ENCODE measurements around the gene L3MBTL4. TPM values are rescaled to one million over a fixed set of nuclear protein-coding genes. Genes with fewer than 3 reads are reported as not detected.
"Not testable (repeated sequence)": the region's sequence is repeated elsewhere in the genome, so short reads cannot be mapped to it uniquely, and the experiment has no call there.

The L3MBTL4 gene
- total and polyA plus RNA-seq, 5 donors = 4.9 to 36.9 (median 31.4) TPM

- H3K4me1 ChIP-seq (ENCODE audit: control insufficient read depth, insufficient read depth, low read length) = peaks cover 3% of the 10 kb centered on the region
- H3K4me3 ChIP-seq (ENCODE audit: low read length) = no peak overlapping the region
- peak overlapping the region; percentile 9 for H3K27ac ChIP-seq (ENCODE audit: low read length)
- intact Hi-C loops (cut with DNase I) = no loop called here
- ATAC-seq = peak; percentile 24 to 46
- WGBS = 69% methylated on average over 19 of the region's 19 CpGs
- DNase-seq = peak in 1 of 3 donors; percentile 17
- H3K27me3 ChIP-seq (ENCODE audit: control insufficient read depth, insufficient read depth) = no peaks in the 10 kb centered on the region
- H3K9me3 ChIP-seq (ENCODE audit: control insufficient read depth, low read length) = no peaks in the 10 kb centered on the region
Measured at GRCh38 chr18:6431659-6432318, 17.1 kb upstream of the L3MBTL4 start.

DNA sequence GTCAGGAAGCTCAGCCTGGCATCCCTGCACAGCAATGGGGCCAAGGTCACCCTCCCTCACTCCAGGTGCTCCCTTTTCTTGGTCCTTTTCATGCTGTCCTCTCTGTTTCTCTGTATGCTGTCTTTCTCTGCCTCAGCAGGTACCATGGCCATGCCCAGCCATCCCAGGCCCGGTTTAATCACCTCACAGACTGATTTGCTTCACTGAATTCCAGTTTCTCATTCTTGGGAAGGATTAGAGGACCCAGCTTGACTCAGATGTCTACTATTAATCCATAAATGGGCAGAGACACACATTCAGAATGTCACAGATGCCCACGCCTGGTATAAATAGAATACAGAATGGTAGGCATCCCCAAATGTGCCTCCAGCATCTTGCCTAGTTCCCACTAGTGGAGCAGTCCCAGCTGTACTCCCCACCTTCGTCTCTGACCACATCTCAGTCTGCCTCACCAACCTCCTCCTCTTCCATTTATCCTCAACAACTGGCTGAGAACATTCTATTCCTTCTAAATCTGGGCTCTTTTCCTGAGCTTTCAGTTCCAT lies 14.2 kb upstream of the L3MBTL4 start:
- 64% methylated on average over 3 of the region's 3 CpGs for WGBS
- intact Hi-C loops (cut with DNase I) = no loop called here
- ATAC-seq = peak; percentile 41 to 55

GRCh38 chr18:6427286-6427685 lies 12.6 kb upstream of the L3MBTL4 start:
- no peak overlapping the region for H3K27ac ChIP-seq (ENCODE audit: low read length)
- ATAC-seq (no peak), DNase-seq (no peak)
- H3K9me3 ChIP-seq (ENCODE audit: control insufficient read depth, low read length) = no peaks in the 10 kb centered on the region
- H3K4me1 ChIP-seq (ENCODE audit: control insufficient read depth, insufficient read depth, low read length) = peaks cover 3% of the 10 kb centered on the region
- intact Hi-C loops (cut with DNase I) = no loop called here
- no peak overlapping the region for H3K4me3 ChIP-seq (ENCODE audit: low read length)
- no peaks in the 10 kb centered on the region for H3K27me3 ChIP-seq (ENCODE audit: control insufficient read depth, insufficient read depth)
- 52% methylated on average over 1 of the region's 1 CpG for WGBS

More for the DNA sequence above, 14.2 kb upstream of the L3MBTL4 start:
- peak overlapping the region; percentile 85 for H3K27ac ChIP-seq (ENCODE audit: low read length)
- peaks cover 3% of the 10 kb centered on the region for H3K4me1 ChIP-seq (ENCODE audit: control insufficient read depth, insufficient read depth, low read length)
- no peaks in the 10 kb centered on the region for H3K9me3 ChIP-seq (ENCODE audit: control insufficient read depth, low read length)
- H3K27me3 ChIP-seq (ENCODE audit: control insufficient read depth, insufficient read depth) = no peaks in the 10 kb centered on the region
- no peak for DNase-seq
- no peak overlapping the region for H3K4me3 ChIP-seq (ENCODE audit: low read length)

- DNase-seq = no peak
- no peak overlapping the region for H3K4me3 ChIP-seq (ENCODE audit: low read length)
- ATAC-seq = peak in 1 of 2 donors; percentile 62
- H3K27me3 ChIP-seq (ENCODE audit: control insufficient read depth, insufficient read depth) = no peaks in the 10 kb centered on the region
- H3K9me3 ChIP-seq (ENCODE audit: control insufficient read depth, low read length) = no peaks in the 10 kb centered on the region
- intact Hi-C loops (cut with DNase I) = no loop called here
- no peaks in the 10 kb centered on the region for H3K4me1 ChIP-seq (ENCODE audit: control insufficient read depth, insufficient read depth, low read length)
- no peak overlapping the region for H3K27ac ChIP-seq (ENCODE audit: low read length)
- 46% methylated on average over 5 of the region's 5 CpGs for WGBS
Measured at GRCh38 chr18:6423289-6423688, 8.6 kb upstream of the L3MBTL4 start.

GRCh38 chr18:6414118-6414722 lies 491 bp downstream of the L3MBTL4 start:
- under 1% methylated on average over 68 of the region's 68 CpGs for WGBS
- intact Hi-C loops (cut with DNase I) = no loop called here
- H3K27ac ChIP-seq (ENCODE audit: low read length) = peak overlapping the region; percentile 66
- H3K4me3 ChIP-seq (ENCODE audit: low read length) = peak overlapping the region; percentile 57
- H3K27me3 ChIP-seq (ENCODE audit: control insufficient read depth, insufficient read depth) = no peaks in the 10 kb centered on the region
- DNase-seq (peak; percentile 74 to 88 (median 80)), ATAC-seq (peak; percentile 86 to 91)
- no peaks in the 10 kb centered on the region for H3K9me3 ChIP-seq (ENCODE audit: control insufficient read depth, low read length)
- H3K4me1 ChIP-seq (ENCODE audit: control insufficient read depth, insufficient read depth, low read length) = no peaks in the 10 kb centered on the region

GRCh38 chr18:6413579-6414117 lies 1.1 kb downstream of the L3MBTL4 start:
- H3K4me3 ChIP-seq (ENCODE audit: low read length) = peak overlapping the region; percentile 57
- intact Hi-C loops (cut with DNase I) = no loop called here
- no peaks in the 10 kb centered on the region for H3K9me3 ChIP-seq (ENCODE audit: control insufficient read depth, low read length)
- no peaks in the 10 kb centered on the region for H3K4me1 ChIP-seq (ENCODE audit: control insufficient read depth, insufficient read depth, low read length)
- H3K27ac ChIP-seq (ENCODE audit: low read length) = peak overlapping the region; percentile 64
- ATAC-seq = peak; percentile 7 to 47
- no peaks in the 10 kb centered on the region for H3K27me3 ChIP-seq (ENCODE audit: control insufficient read depth, insufficient read depth)
- no peak for DNase-seq
- 16% methylated on average over 25 of the region's 25 CpGs for WGBS

- ATAC-seq (no peak), DNase-seq (no peak)
- no peaks in the 10 kb centered on the region for H3K9me3 ChIP-seq (ENCODE audit: control insufficient read depth, low read length)
- no peaks in the 10 kb centered on the region for H3K4me1 ChIP-seq (ENCODE audit: control insufficient read depth, insufficient read depth, low read length)
- 75% methylated on average over 3 of the region's 3 CpGs for WGBS
- H3K27ac ChIP-seq (ENCODE audit: low read length) = no peak overlapping the region
- no peaks in the 10 kb centered on the region for H3K27me3 ChIP-seq (ENCODE audit: control insufficient read depth, insufficient read depth)
- H3K4me3 ChIP-seq (ENCODE audit: low read length) = no peak overlapping the region
- intact Hi-C loops (cut with DNase I) = no loop called here
Measured at GRCh38 chr18:6412933-6413472, 1.7 kb downstream of the L3MBTL4 start.

GRCh38 chr18:6411382-6411781 lies 3.3 kb downstream of the L3MBTL4 start:
- Histone ChIP-seq H3K4me1 (ENCODE audit: control insufficient read depth, insufficient read depth, low read length) (no peaks in the 10 kb centered on the region), H3K4me3 (ENCODE audit: low read length) (no peak overlapping the region), H3K9me3 (ENCODE audit: control insufficient read depth, low read length) (no peaks in the 10 kb centered on the region), H3K27ac (ENCODE audit: low read length) (no peak overlapping the region), H3K27me3 (ENCODE audit: control insufficient read depth, insufficient read depth) (no peaks in the 10 kb centered on the region)
- ATAC-seq (no peak), DNase-seq (no peak)
- WGBS = 64% methylated on average over 5 of the region's 5 CpGs
- intact Hi-C loops (cut with DNase I) = no loop called here

GRCh38 chr18:6409933-6410332 lies 4.8 kb downstream of the L3MBTL4 start:
- no peaks in the 10 kb centered on the region for H3K9me3 ChIP-seq (ENCODE audit: control insufficient read depth, low read length)
- no peak overlapping the region for H3K4me3 ChIP-seq (ENCODE audit: low read length)
- ATAC-seq (no peak), DNase-seq (no peak)
- H3K27me3 ChIP-seq (ENCODE audit: control insufficient read depth, insufficient read depth) = no peaks in the 10 kb centered on the region
- intact Hi-C loops (cut with DNase I) = no loop called here
- no peaks in the 10 kb centered on the region for H3K4me1 ChIP-seq (ENCODE audit: control insufficient read depth, insufficient read depth, low read length)
- no peak overlapping the region for H3K27ac ChIP-seq (ENCODE audit: low read length)
- 92% methylated on average over 7 of the region's 7 CpGs for WGBS

GRCh38 chr18:6408543-6408942 lies 6.2 kb downstream of the L3MBTL4 start:
- H3K27ac ChIP-seq (ENCODE audit: low read length); H3K27me3 ChIP-seq (ENCODE audit: control insufficient read depth, insufficient read depth); H3K4me1 ChIP-seq (ENCODE audit: control insufficient read depth, insufficient read depth, low read length); ATAC-seq; H3K9me3 ChIP-seq (ENCODE audit: control insufficient read depth, low read length); intact Hi-C loops (cut with DNase I); H3K4me3 ChIP-seq (ENCODE audit: low read length); DNase-seq: not testable (repeated sequence)
- 96% methylated on average over 8 of the region's 8 CpGs for whole genome bisulfite sequencing

DNA sequence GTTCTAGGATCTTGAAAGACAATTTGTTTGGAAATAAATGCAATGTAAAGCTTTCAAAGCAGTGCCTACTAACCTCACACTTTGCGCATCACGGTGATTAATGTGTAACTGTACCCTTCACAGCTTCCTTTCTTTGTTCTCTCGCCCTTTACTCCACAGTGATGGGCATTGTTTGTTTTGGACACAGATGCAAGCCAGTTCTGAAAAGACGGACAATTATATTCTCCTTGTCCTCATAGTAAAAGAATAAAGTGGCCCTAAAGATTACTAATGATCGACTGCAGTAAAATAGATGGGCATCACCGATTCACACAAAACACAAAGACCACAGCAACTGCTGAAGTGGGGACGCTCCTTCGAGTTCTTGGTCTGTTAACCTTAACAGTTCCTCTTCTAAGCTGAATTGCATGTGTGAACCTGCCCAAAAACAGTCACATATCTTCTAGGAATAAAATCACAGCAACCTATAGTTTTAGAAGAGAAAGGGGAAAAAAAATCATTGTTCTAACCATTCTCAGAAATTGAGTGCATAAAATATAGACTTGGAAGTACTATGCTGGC lies 7.7 kb downstream of the L3MBTL4 start:
- no peaks in the 10 kb centered on the region for H3K4me1 ChIP-seq (ENCODE audit: control insufficient read depth, insufficient read depth, low read length)
- H3K27ac ChIP-seq (ENCODE audit: low read length) = no peak overlapping the region
- no peak overlapping the region for H3K4me3 ChIP-seq (ENCODE audit: low read length)
- H3K9me3 ChIP-seq (ENCODE audit: control insufficient read depth, low read length) = no peaks in the 10 kb centered on the region
- H3K27me3 ChIP-seq (ENCODE audit: control insufficient read depth, insufficient read depth) = no peaks in the 10 kb centered on the region
- DNase-seq (no peak), ATAC-seq (no peak)
- 73% methylated on average over 8 of the region's 8 CpGs for WGBS
- intact Hi-C loops (cut with DNase I) = no loop called here
